HG03060 (cell line): ENCODE measurements around the gene SUPT3H.

Source experiments
- ATAC-seq: cut with Tn5 transposase; IDR thresholded peaks from one replicate; pipeline ENCODE4 v1.9.1; 2021; ENCODE audit warnings: low read depth, moderate number of reproducible peaks; ENCODE audit not compliant: unreplicated experiment

SUPT3H gene

DNA sequence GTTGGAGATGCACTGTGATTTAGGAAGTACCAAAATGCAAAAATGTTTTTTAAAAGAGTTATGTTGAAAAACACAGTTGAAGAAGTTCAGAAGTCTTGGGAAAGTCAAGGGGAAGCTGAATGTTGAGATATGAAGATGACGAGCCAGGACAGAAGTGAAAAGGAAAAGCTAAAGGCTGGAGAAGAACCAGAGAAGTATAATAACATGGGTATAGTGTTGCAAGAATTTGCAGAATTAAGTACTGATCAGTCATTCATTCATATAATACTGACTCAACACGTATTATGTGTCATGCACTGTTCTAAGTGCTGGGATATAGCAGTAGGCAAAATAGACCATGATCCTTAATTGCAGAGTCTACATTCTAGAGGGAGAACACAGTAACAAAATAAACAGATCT lies 557.4 kb downstream of the SUPT3H start:
- ATAC-seq, result no peak

DNA sequence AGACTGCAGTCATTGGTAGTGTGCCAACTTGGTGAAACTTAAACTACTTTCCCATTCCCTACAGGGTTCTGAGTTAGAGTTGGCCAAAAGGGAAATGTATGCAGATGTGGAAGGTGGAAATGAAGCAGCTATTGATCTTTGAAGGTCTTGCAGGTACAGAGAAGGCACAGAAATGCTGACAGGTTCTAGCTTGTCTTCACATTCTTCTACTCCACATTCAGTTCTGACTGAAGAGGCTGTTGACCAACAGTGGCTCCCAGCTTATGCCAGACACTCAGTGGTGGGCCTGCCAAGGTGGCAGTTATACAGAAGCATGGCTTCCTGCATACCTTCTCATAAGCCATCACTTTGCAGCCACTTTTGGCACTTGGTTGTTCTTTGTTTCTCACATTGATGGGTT lies 566.3 kb downstream of the SUPT3H start:
- no peak for ATAC-seq

DNA sequence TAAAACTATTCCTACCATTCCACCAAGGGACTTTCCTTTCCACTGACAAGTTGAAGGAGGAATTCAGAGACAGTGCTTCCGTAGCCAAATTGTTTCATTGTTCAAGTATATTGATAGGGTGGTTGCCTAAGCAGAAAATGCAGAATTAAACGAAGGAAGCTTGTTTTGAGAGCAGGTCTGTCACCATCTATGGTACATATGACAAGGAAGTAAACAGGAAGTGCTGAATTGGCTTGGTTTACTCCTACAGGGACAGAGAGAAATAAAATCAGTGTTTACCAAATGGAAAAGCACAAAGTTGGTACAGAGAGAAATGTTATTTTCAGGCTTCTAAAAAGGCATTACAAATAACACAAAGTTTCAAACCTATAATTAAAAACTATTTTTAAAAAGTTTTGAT lies 568.5 kb downstream of the SUPT3H start:
- ATAC-seq, result no peak

DNA sequence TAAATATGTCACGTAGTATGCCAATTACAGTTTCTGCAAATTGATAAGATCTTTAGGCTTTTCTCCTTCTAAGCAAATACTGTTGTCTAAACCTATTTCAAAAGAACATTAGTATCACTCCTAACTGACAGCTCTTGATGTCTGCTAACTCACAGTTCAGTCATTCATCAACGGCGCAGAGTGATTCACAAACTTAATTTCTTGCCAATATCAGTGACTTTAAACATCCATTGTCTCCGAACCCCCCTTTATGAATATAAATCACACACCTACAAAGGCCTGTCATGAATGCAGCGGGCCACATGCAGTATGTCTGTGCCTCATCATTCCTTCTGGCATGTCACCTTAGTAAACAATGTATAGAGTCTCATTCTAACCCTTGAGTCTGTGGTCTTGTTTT lies 569.6 kb downstream of the SUPT3H start:
- ATAC-seq, result no peak

DNA sequence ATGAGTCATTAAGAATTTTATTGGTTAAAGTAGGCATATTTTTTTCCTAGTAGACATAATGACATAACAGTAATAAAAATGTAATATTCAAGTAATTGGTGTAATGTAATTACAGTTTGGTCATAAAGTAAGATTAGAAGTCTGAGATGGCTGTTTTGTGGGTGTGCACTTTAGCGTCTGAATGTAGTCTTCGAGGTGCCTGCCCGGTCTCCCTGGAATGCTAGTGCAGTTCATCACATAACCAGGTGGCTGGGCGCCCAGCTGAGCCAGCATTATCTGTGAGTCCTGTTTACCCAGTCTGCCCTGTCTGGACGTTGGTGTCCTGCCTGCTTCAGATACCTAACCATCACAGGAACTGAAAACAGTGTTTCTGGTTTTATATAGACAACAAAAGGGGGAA lies 571.1 kb downstream of the SUPT3H start:
- ATAC-seq, result no peak

GRCh38 chr6:44805238-44805846 lies 572.4 kb downstream of the SUPT3H start:
- ATAC-seq, result no peak

GRCh38 chr6:44804546-44805159 lies 573.1 kb downstream of the SUPT3H start:
- no peak for ATAC-seq

- no peak for ATAC-seq
Measured at GRCh38 chr6:44804016-44804415, 573.7 kb downstream of the SUPT3H start.

- no peak for ATAC-seq
Measured at GRCh38 chr6:44800784-44801592, 576.7 kb downstream of the SUPT3H start.

- no peak for ATAC-seq
Measured at GRCh38 chr6:44800171-44800783, 577.5 kb downstream of the SUPT3H start.

- ATAC-seq, result no peak
Measured at GRCh38 chr6:44797746-44798145, 580.0 kb downstream of the SUPT3H start.

- ATAC-seq, result no peak
Measured at GRCh38 chr6:44795326-44795725, 582.4 kb downstream of the SUPT3H start.

DNA sequence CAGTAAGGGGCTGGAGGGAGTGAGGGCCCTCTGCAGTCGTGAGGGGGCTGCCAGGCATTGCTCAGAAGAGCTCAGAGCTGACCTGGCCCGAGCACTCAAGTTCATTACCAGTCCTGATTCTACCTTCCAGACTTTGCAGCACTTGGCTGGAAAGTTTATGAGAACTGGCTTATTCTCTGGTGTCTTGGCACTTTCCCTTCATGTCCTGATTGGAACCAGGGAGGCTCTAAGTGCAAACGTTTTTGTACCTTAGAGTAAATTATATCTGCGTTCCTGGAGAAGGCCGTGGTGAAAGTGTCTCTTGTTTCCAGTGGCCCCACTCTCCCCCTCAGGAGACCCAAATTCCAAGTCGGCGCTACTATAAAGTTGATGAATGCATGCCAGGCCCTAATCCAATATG lies 587.9 kb downstream of the SUPT3H start:
- ATAC-seq, result no peak

- no peak for ATAC-seq
Measured at GRCh38 chr6:44789061-44789460, 588.7 kb downstream of the SUPT3H start.

GRCh38 chr6:44788387-44788981 lies 589.2 kb downstream of the SUPT3H start:
- ATAC-seq, result no peak

- no peak for ATAC-seq
Measured at GRCh38 chr6:44787254-44787834, 590.4 kb downstream of the SUPT3H start.

DNA sequence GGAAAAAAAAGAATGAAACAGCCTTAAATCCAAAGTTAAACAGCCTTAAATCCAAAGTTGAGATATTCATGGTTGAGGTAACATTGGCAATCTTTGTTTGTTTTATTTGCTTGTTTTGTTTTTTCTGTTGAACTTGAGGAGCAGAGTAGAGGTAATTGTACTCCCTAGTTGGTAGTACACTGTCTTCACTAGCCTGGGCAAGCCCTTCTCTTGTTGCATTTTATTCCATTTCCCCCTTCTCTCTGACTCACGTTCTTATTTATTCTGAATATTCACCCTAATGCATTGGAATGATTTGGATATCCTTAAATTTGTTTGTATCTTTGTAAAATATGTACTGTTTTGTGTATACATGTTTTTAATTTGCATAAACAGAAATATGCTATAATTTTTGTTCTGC lies 592.6 kb downstream of the SUPT3H start:
- ATAC-seq, result no peak

- ATAC-seq, result no peak
Measured at GRCh38 chr6:44784195-44784594, 593.5 kb downstream of the SUPT3H start.

DNA sequence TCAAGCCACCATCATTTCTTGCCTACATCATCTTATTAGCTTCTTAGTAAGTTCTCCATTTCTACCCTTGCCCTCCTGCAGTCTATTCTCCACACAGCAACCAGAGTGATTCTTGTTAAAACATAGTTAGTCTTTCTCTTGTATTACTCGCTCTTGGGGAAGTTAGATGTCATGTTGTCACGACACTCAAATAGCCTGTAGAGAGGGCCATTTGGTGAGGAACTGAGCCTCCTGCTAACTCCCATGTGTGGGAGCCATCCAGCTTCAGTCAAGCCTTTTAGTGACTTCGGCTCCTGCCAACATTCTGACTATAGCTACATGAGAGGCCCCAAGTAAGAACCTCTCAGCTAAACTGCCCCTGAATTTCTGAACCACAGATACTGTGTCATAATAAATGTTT lies 594.8 kb downstream of the SUPT3H start:
- ATAC-seq, result no peak

DNA sequence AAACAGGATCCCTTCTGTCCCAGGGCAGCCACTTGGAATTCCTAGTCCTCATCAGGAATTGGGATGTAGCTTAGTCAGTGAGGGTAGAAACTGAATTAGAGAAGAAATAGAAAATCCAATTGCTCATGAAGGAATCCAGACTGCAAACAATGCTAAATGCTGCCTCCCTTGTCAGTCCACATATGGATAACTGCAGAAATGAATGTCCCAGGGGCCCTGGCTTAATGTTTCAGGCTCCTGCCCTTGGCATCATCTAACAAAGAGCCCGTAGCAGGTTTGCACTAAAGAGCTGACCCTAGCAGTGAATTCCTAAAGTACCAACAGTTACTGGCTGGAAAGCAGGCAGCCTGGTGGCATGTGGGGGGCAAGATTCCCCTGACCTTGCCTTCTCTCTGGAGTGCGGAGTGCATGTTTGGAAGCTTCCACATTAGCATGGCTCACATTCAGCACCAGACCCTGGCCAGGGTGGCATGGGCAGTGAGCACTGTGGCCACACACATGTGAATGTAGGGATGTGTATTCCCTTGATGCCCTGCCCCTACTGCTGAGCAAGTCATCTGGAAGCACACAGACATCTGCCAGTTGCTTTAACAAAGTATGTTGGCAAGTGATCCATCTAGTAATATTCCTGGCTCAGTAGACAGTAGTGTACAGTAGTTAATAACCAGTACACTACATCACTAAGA lies 595.7 kb downstream of the SUPT3H start:
- ATAC-seq, result no peak
